IPS-18a (cell line): ENCODE measurements around the gene GRID1.

Experiments used
- H3K27ac ChIP-seq: one replicate; pipeline ENCODE4 v1.5.1; 2013; ENCODE audit warnings: low read length
- H3K27me3 ChIP-seq: one replicate; pipeline ENCODE4 v1.6.1; 2013; ENCODE audit warnings: mild to moderate bottlenecking, low read length; ENCODE audit not compliant: control insufficient read depth, insufficient read depth
- H3K36me3 ChIP-seq: one replicate; pipeline ENCODE4 v1.6.1; 2013; ENCODE audit warnings: low read depth, low read length; ENCODE audit not compliant: control insufficient read depth
- H3K4me1 ChIP-seq: one replicate; pipeline ENCODE4 v1.6.1; 2013; ENCODE audit warnings: low read depth, low read length; ENCODE audit not compliant: control insufficient read depth
- H3K4me3 ChIP-seq: one replicate; pipeline ENCODE4 v1.5.1; 2013; ENCODE audit warnings: low read length
- H3K9ac ChIP-seq: one replicate; pipeline ENCODE4 v1.6.1; 2013; ENCODE audit warnings: mild to moderate bottlenecking, low read length, moderate library complexity
- H3K9me3 ChIP-seq: one replicate; pipeline ENCODE4 v1.6.1; 2013; ENCODE audit warnings: low read depth, low read length; ENCODE audit not compliant: control insufficient read depth

Gene GRID1

DNA sequence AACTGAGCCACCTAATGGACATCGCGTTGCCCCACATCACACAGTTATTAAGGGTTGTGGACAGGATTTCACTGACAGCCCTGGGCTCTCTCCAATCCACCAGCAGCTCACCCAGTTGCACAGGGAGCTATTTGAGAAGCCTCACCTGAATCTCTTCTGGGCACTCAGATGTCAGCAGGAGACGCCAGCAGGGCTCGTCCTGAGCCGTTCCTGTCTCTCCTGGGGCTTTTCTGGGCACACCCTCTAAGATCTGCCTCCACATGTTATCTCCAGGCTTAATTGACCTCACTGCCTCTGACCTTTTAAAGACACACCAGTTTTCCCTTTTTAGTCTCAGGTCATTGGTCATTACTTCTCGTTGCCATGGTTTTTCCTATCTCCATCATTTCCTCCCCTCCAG is 63.0 kb downstream of the GRID1 start:
- no peaks in the 10 kb centered on the region for H3K36me3 ChIP-seq
- no peak overlapping the region for H3K27ac ChIP-seq
- H3K4me1 ChIP-seq = no peaks in the 10 kb centered on the region
- H3K9ac ChIP-seq = no peak overlapping the region
- no peaks in the 10 kb centered on the region for H3K27me3 ChIP-seq
- no peaks in the 10 kb centered on the region for H3K9me3 ChIP-seq
- no peak overlapping the region for H3K4me3 ChIP-seq

- Histone ChIP-seq H3K9me3 (no peaks in the 10 kb centered on the region), H3K27me3 (no peaks in the 10 kb centered on the region), H3K27ac (no peak overlapping the region), H3K4me1 (no peaks in the 10 kb centered on the region), H3K4me3 (no peak overlapping the region), H3K36me3 (no peaks in the 10 kb centered on the region), H3K9ac (no peak overlapping the region)
Measured at GRCh38 chr10:86301971-86302370, 64.6 kb downstream of the GRID1 start.

DNA sequence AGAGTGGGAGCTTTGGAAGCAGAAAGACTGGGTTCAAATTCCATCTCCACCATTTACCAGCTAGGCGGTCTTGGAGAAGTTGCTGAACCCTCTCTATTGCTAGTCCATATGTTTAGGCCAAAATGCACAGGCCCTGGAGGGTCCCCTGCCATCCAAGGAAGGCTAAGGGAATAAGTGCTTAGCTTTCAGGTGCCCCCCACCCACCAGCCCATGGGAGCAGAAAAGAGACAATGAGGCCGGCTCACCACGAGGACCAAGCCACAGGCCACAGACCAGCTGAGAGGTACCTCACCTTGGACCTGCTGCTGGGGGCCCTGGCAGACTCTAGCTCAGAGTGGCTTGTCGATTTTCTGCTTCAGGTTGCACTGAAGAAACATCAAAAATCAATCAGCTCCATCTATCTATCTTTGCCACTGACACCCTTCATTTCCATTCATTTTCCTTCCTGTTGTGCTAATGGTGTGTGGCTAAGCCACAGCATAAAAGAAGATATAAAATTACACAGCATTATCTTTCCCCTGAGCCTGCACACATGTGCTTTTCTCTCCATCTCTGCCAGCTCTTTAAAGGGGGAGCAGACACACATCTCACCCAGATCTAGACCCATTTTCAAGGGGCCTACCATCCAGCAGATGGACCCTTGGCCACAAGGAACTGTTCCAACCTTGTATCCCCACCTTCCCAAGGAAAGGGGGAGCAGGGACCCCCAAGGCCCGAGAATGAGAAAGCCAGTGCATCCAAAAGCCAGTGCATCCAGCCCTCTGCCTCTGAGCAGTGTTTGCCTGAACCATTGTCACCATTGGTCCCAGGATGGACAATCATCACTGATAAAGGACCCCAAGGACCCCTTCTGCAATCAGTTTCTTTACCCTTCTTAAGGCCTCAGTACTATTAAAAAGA is 65.4 kb downstream of the GRID1 start:
- Histone ChIP-seq H3K27ac (no peak overlapping the region), H3K9ac (no peak overlapping the region), H3K4me1 (no peaks in the 10 kb centered on the region), H3K36me3 (no peaks in the 10 kb centered on the region), H3K27me3 (no peaks in the 10 kb centered on the region), H3K9me3 (no peaks in the 10 kb centered on the region), H3K4me3 (no peak overlapping the region)

- Histone ChIP-seq H3K36me3 (no peaks in the 10 kb centered on the region), H3K27me3 (no peaks in the 10 kb centered on the region), H3K9ac (no peak overlapping the region), H3K27ac (no peak overlapping the region), H3K4me3 (no peak overlapping the region), H3K9me3 (no peaks in the 10 kb centered on the region), H3K4me1 (no peaks in the 10 kb centered on the region)
Measured at GRCh38 chr10:86300399-86300925, 66.1 kb downstream of the GRID1 start.

DNA sequence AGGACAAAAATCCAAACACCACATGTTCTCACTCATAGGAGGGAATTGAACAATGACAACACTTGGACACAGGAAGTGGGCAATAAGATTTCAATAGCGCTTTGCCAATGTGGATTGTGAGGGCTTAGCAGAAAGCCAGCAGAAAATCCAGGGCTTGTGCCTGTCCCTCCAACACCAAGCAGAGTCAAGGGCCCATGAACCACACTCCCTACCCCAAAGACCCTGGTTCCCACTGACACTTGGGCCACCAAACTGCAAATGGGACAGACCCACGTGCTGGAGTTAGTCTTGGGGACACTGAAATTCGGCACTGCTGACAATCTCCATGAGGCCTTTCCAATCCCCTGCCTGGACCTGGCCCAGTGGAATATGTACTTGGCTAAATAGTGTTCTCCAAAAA is 67.0 kb downstream of the GRID1 start:
- Histone ChIP-seq H3K9me3 (no peaks in the 10 kb centered on the region), H3K9ac (no peak overlapping the region), H3K27me3 (no peaks in the 10 kb centered on the region), H3K27ac (no peak overlapping the region), H3K36me3 (no peaks in the 10 kb centered on the region), H3K4me3 (no peak overlapping the region), H3K4me1 (no peaks in the 10 kb centered on the region)

DNA sequence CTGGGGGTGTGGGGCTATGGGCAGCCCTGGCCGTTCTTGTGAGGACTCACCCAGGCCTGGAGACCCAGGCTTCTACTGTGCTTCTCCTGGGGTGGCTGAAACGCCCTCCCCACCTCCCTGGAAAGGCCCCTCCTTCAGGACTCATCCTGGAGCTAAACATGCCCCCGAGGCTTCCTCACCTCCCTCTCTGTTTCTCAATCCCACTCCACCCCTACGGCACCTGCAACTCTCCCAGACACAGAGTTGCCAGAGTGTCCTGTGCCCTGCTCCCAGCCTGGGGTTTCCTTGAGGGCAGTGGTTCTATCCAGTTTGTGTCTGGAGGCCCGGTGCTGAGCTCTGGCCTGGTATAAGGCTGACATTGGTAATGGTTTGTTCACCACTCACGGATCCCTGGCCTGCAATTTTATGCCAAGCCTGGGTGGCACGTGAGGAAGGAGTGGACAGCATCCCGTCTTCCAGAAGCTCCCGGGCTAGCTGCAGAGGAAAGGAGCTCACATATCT is 68.0 kb downstream of the GRID1 start:
- Histone ChIP-seq H3K36me3 (no peaks in the 10 kb centered on the region), H3K4me3 (no peak overlapping the region), H3K9me3 (no peaks in the 10 kb centered on the region), H3K9ac (no peak overlapping the region), H3K27me3 (no peaks in the 10 kb centered on the region), H3K27ac (no peak overlapping the region), H3K4me1 (peaks cover 2% of the 10 kb centered on the region)

GRCh38 chr10:86295791-86296190 is 70.8 kb downstream of the GRID1 start:
- Histone ChIP-seq H3K4me1 (peaks cover 8% of the 10 kb centered on the region), H3K9ac (no peak overlapping the region)

DNA sequence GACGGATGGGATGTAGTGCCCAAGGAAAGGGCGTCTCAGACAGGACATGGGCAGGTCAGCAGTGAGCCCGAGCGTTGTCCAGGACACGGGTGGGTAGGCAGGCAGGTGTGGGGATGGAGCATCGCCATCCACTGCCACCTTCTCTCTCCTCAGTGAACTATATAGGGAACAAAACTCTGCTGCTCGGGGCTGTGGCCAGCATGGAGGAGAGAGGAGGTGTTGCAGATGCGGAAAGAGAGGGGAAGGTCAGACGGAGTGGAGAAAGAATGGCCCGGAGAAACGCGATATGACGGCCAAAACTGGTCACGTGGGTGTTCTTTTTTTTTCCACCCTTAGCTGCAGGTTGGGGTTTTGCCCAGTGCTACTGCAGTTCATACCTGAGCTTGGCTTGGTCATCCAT is 71.2 kb downstream of the GRID1 start:
- Histone ChIP-seq H3K27ac (no peak overlapping the region), H3K9me3 (no peaks in the 10 kb centered on the region), H3K36me3 (no peaks in the 10 kb centered on the region), H3K9ac (no peak overlapping the region), H3K4me3 (no peak overlapping the region), H3K4me1 (peaks cover 8% of the 10 kb centered on the region), H3K27me3 (no peaks in the 10 kb centered on the region)

More at GRCh38 chr10:86295791-86296190, 70.8 kb downstream of the GRID1 start:
- Histone ChIP-seq H3K36me3 (no peaks in the 10 kb centered on the region), H3K4me3 (no peak overlapping the region), H3K27ac (no peak overlapping the region), H3K27me3 (no peaks in the 10 kb centered on the region), H3K9me3 (no peaks in the 10 kb centered on the region)

DNA sequence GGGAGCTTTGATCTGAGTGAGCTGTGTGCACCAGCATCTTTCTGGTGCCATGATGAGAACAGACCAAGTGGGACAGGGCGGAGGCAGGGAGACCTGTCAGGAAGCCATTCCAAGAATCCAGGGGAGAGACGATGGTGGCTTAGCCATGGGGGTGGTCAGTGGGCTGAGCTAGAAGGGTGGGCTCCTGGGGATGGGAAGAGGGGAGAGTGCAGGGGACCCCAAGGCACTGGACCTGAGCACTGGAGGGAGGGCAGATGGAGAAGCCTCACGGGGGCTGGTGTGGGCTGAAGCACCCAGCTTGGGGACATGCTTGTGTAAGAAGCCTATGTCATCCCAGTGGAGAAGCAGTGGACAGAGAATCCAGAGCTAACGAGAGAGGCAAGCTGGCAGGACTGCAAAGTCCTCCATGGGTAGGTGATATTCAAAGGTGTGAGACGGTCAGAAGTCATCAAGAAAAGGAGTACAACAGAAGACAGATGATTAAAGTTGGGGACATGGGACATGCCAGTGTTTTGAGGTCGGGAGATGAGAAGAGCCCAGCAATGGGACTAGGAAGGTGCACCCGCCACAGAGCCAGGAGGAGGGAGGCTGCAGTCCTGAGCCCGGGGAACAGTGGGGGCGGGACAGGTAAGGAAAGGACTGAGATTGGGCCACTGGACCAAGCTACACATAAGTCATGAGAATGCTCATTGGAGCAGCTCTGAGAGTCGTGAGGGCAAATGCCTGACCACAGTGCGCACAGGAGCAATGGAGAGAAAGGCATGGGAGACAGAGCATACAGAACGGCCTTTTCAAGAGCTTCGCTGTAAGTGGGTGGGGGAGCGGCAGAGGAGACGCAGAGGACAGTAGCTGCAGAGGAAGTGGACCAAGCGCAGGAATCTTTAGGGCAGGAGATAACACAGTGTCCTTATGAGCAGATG is 72.0 kb downstream of the GRID1 start:
- Histone ChIP-seq H3K4me3 (no peak overlapping the region), H3K27me3 (no peaks in the 10 kb centered on the region), H3K9ac (no peak overlapping the region), H3K4me1 (peaks cover 8% of the 10 kb centered on the region), H3K9me3 (no peaks in the 10 kb centered on the region), H3K27ac (no peak overlapping the region), H3K36me3 (no peaks in the 10 kb centered on the region)

DNA sequence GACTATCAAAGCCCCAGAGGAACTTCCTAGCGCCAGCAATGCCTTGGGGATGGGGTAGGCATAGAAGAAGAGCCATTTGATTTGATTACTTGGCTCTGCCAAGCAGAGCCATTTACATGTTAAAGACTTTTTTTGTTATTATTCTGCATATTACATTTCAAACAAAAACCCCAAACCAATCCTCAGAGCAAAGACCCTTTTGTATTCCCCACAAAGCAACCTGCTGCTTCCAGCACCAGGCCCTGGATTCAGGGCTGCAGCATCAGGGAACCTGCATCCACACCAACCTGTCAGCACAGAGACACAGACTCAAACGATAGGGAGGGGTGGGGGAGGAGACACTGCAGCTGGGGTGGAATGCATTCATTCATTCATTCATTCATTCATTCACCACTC is 73.2 kb downstream of the GRID1 start:
- H3K9me3 ChIP-seq = no peaks in the 10 kb centered on the region
- no peak overlapping the region for H3K4me3 ChIP-seq
- H3K27ac ChIP-seq = no peak overlapping the region
- no peak overlapping the region for H3K9ac ChIP-seq
- H3K36me3 ChIP-seq = no peaks in the 10 kb centered on the region
- H3K27me3 ChIP-seq = no peaks in the 10 kb centered on the region
- H3K4me1 ChIP-seq = peaks cover 8% of the 10 kb centered on the region
